ENCODE measurements around the gene HBA2.

The HBA2 gene

DNA sequence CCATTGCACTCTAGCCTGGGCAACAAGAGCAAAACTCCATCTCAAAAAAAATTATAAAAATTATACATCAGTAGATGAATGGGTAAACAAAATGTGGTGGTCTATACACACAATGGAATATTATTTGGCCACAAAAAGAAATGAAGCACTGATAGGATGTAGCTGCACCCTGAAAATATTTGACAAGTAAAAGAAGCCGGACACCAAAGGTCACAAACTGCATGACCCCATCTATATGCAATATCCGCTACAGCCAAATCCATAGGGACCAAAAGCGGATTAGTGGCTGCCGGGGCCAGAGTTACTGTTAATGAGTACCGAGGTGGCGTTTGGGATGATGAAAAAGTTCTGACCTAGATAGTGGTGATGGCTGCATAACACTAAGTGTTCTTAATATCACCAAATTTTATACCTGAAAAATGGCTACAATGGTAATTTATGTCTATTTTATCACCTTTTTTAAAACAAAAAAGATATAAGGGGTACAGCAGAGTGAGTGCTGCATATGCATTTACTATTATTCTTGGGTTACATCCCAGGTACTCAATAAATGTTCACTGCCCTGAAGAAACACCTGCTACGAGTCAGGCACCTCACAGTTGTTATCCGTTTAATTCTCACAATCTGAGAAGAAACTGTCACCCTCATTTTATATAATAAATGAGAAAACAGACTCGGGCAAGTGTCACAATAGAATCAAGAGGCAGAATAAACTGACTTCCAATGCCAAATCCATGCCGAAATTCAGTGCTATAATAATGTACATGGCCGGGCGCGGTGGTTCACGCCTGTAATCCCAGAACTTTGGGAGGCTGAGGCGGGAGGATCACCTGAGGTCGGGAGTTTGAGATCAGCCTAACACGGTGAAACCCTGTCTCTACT is 6.8 kb downstream of the HBA2 start:
- no peaks in the 10 kb centered on the region for H3K27me3 ChIP-seq (ENCODE audit: low read length)
- H3K4me2 ChIP-seq (ENCODE audit: low read depth, low read length, poor library complexity, severe bottlenecking): no peak overlapping the region
- H2AFZ ChIP-seq (ENCODE audit: low read depth, low read length, severe bottlenecking): no peak overlapping the region
- no peaks in the 10 kb centered on the region for H3K9me3 ChIP-seq (ENCODE audit: insufficient read depth, low read length)
- H3K27ac ChIP-seq (ENCODE audit: low read depth, low read length): no peak overlapping the region
- no peaks in the 10 kb centered on the region for H3K79me2 ChIP-seq (ENCODE audit: insufficient read depth, low read length)
- H3K9ac ChIP-seq (ENCODE audit: low read length): no peak overlapping the region
- H3F3A ChIP-seq (ENCODE audit: insufficient read depth): 0 out of 2 replicates have a peak, but pooled peaks cover 5% of the 10 kb centered on the region
- no peaks in the 10 kb centered on the region for H4K20me1 ChIP-seq (ENCODE audit: low read depth, low read length)
- H3K9me2 ChIP-seq (replicated peaks; ENCODE audit: insufficient read depth, low read length): no peaks in the 10 kb centered on the region
- no peaks in the 10 kb centered on the region for H3K36me3 ChIP-seq (ENCODE audit: low read length)
- TF ChIP-seq CTCF (IDR thresholded peaks at IDR 0.05; ENCODE audit: insufficient read depth, low read length, poor library complexity, severe bottlenecking): no peak
- TF ChIP-seq EZH2phosphoT487 (conservative IDR thresholded peaks at IDR 0.05; ENCODE audit: low read length): no peak
- H3K4me3 ChIP-seq (ENCODE audit: insufficient read depth, low read length, poor library complexity, severe bottlenecking): no peak overlapping the region

- no peaks in the 10 kb centered on the region for H4K20me1 ChIP-seq (ENCODE audit: low read depth, low read length)
- peak within 1 kb of the TSS; percentile 38 for H3K4me2 ChIP-seq (ENCODE audit: low read depth, low read length, poor library complexity, severe bottlenecking)
- no peak within 1 kb of the TSS for H3K4me3 ChIP-seq (ENCODE audit: insufficient read depth, low read length, poor library complexity, severe bottlenecking)
- H3K36me3 ChIP-seq (ENCODE audit: low read length): no peaks in the 10 kb centered on the region
- H3K9ac ChIP-seq (ENCODE audit: low read length): peak within 1 kb of the TSS; percentile 18; the same call in 1 of the 2 replicates
- H3K27ac ChIP-seq (ENCODE audit: low read depth, low read length): no peak within 1 kb of the TSS
- no peak within 1 kb of the TSS for H2AFZ ChIP-seq (ENCODE audit: low read depth, low read length, severe bottlenecking)
- H3K79me2 ChIP-seq (ENCODE audit: insufficient read depth, low read length): no peaks in the 10 kb centered on the region
- H3K9me3 ChIP-seq (ENCODE audit: insufficient read depth, low read length): no peaks in the 10 kb centered on the region
- TF ChIP-seq CTCF (IDR thresholded peaks at IDR 0.05; ENCODE audit: insufficient read depth, low read length, poor library complexity, severe bottlenecking): no peak
- TF ChIP-seq EZH2phosphoT487 (conservative IDR thresholded peaks at IDR 0.05; ENCODE audit: low read length): no peak
- H3K9me2 ChIP-seq (replicated peaks; ENCODE audit: insufficient read depth, low read length): no peaks in the 10 kb centered on the region
- 0 out of 2 replicates have a peak, but pooled peaks cover 5% of the 10 kb centered on the region for H3F3A ChIP-seq (ENCODE audit: insufficient read depth)
- no peaks in the 10 kb centered on the region for H3K27me3 ChIP-seq (ENCODE audit: low read length)
Observed at GRCh38 chr16:180101-180675, 7.5 kb downstream of the HBA2 start, which contains the start of gene HBQ1. Gene HBQ1, plus strand, starts transcription at chr16:180459. Its CDS starts 28 bp downstream, at chr16:180487.

- Histone ChIP-seq H2AFZ (ENCODE audit: low read depth, low read length, severe bottlenecking) (no peak overlapping the region), H3K9ac (ENCODE audit: low read length) (peak overlapping the region; percentile 18; the same call in 1 of the 2 replicates), H3K9me3 (ENCODE audit: insufficient read depth, low read length) (no peaks in the 10 kb centered on the region), H4K20me1 (ENCODE audit: low read depth, low read length) (no peaks in the 10 kb centered on the region), H3F3A (ENCODE audit: insufficient read depth) (0 out of 2 replicates have a peak, but pooled peaks cover 5% of the 10 kb centered on the region), H3K9me2 (replicated peaks; ENCODE audit: insufficient read depth, low read length) (no peaks in the 10 kb centered on the region), H3K79me2 (ENCODE audit: insufficient read depth, low read length) (no peaks in the 10 kb centered on the region), H3K36me3 (ENCODE audit: low read length) (no peaks in the 10 kb centered on the region), H3K4me2 (ENCODE audit: low read depth, low read length, poor library complexity, severe bottlenecking) (peak overlapping the region; percentile 38), H3K4me3 (ENCODE audit: insufficient read depth, low read length, poor library complexity, severe bottlenecking) (no peak overlapping the region), H3K27me3 (ENCODE audit: low read length) (no peaks in the 10 kb centered on the region), H3K27ac (ENCODE audit: low read depth, low read length) (no peak overlapping the region)
- no peak for TF ChIP-seq CTCF (IDR thresholded peaks at IDR 0.05; ENCODE audit: insufficient read depth, low read length, poor library complexity, severe bottlenecking)
- TF ChIP-seq EZH2phosphoT487 (conservative IDR thresholded peaks at IDR 0.05; ENCODE audit: low read length): no peak
Observed at GRCh38 chr16:180681-181564, 8.2 kb downstream of the HBA2 start.
